Measurements from ENCODE around the gene RFFL.

- TF ChIP-seq CTCF (conservative IDR thresholded peaks at IDR 0.05; ENCODE audit: low read depth, low read length) (no peak), EZH2 (IDR thresholded peaks at IDR 0.05; ENCODE audit: low read length, unreplicated experiment) (no peak), EZH2phosphoT487 (IDR thresholded peaks at IDR 0.05; ENCODE audit: borderline replicate concordance, low read length) (no peak)
Measured at GRCh38 chr17:35086164-35086563, 22.7 kb upstream of the RFFL start.

Data from PC-3 (cell line).